ENCODE measurements around the gene SUGCT. TPM values are rescaled to one million over a fixed set of nuclear protein-coding genes. Genes with fewer than 3 reads are reported as not detected.

The SUGCT gene
- total and polyA plus RNA-seq, 2 of the 8 experiments (the other 6 are each of a cell fraction or from before 2014, with no cell fraction given): 2.8 to 5.4 TPM

DNA sequence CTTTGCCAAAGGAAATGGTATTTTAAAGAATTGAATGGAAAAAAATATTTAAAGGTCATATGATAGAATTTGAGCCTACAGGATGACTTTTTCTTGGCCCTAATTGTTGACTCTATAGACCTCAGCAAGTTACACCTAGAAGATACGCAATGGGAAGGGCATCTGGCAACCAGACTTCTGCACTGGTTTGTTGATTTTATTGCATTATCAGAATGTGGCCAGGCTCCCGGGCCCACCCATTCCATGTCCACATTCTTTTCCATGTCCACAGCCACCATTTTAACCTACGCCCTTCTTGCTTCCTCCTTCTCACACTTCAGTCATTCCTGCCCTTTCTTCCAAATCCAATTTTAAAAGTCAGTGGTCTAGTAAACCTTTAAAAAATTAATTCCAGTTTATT, 738.4 kb downstream of the SUGCT start:
- Histone ChIP-seq H2BK12ac (ENCODE audit: low read depth, low read length) (no peak overlapping the region), H3K4ac (replicated peaks; ENCODE audit: insufficient read length, low read depth, low read length) (no peak overlapping the region), H3K23me2 (ENCODE audit: low read depth, low read length) (no peaks in the 10 kb centered on the region), H3K9ac (replicated peaks in 1 of 4; ENCODE audit: extremely low read depth in 1 of 4, low read depth in 3 of 4, low read length in 3 of 4) (no peak overlapping the region), H4K91ac (replicated peaks; ENCODE audit: insufficient read length, low read length) (no peak overlapping the region), H2AK5ac (ENCODE audit: low read depth, low read length) (no peak overlapping the region), H2BK5ac (ENCODE audit: low read depth, low read length) (no peak overlapping the region), H3K14ac (ENCODE audit: insufficient read length) (no peak overlapping the region), H3K9me3 (ENCODE audit: insufficient read depth in 2 of 2, low read depth in 1 of 2, low read length in 1 of 2) (peaks cover 4 to 6% of the 10 kb centered on the region in 2 experiments; a peak in 2 of 4 replicates), H4K5ac (ENCODE audit: insufficient read length, low read depth, low read length) (no peak overlapping the region), H3K23ac (ENCODE audit: insufficient read length) (no peak overlapping the region), H3K36me3 (ENCODE audit: control insufficient read depth in 2 of 4, insufficient read depth in 4 of 4, low read length in 3 of 4) (no peaks in the 10 kb centered on the region), H3K79me1 (ENCODE audit: low read depth, low read length) (no peaks in the 10 kb centered on the region), H2BK120ac (replicated peaks; ENCODE audit: low read depth, low read length) (no peak overlapping the region), H3K79me2 (ENCODE audit: control insufficient read depth in 1 of 2, insufficient read depth in 2 of 2, low read length in 2 of 2) (no peaks in the 10 kb centered on the region), H3K4me1 (replicated peaks in 1 of 4; ENCODE audit: control insufficient read depth in 3 of 4, insufficient read depth in 4 of 4, low read length in 3 of 4) (no peaks in the 10 kb centered on the region), H4K20me1 (replicated peaks in 1 of 2; ENCODE audit: control insufficient read depth in 1 of 2, insufficient read depth in 2 of 2, low read length in 2 of 2) (no peaks in the 10 kb centered on the region), H3K56ac (replicated peaks; ENCODE audit: insufficient read length, low read depth, low read length) (no peak overlapping the region), H3K4me2 (ENCODE audit: insufficient read depth in 1 of 2, low read depth in 2 of 2, low read length in 2 of 2) (no peak overlapping the region), H4K8ac (ENCODE audit: extremely low read depth, insufficient read depth, low read length) (no peak overlapping the region), H3K27me3 (replicated peaks in 1 of 4; ENCODE audit: control insufficient read depth in 3 of 4, extremely low read depth in 1 of 4, insufficient read depth in 3 of 4, low read length in 3 of 4) (no peaks in the 10 kb centered on the region), H2BK15ac (ENCODE audit: low read length) (no peak overlapping the region), H2BK20ac (ENCODE audit: low read length) (no peak overlapping the region), H3K27ac (ENCODE audit: low read depth, low read length) (no peak overlapping the region), H2AFZ (ENCODE audit: low read length) (no peak overlapping the region), H3K18ac (ENCODE audit: extremely low read depth, low read length) (no peak overlapping the region), H3K4me3 (ENCODE audit: extremely low read depth in 1 of 4, insufficient read depth in 2 of 4, low read depth in 3 of 4, low read length in 4 of 4) (no peak overlapping the region)
- CTCF ChIA-PET (ENCODE audit: partially characterized antibody): no interaction called here
- FAIRE-seq: no peak
- DNase-seq (ENCODE audit: low read depth in 1 of 2, low spot score in 2 of 2): no peak
- POLR2A ChIA-PET (ENCODE audit: partially characterized antibody): no interaction called here
- TF ChIP-seq POU5F1 (IDR thresholded peaks at IDR 0.05; ENCODE audit: low read depth, low read length) (no peak), YY1 (IDR thresholded peaks at IDR 0.05; ENCODE audit: low read depth, low read length) (no peak), TAF7 (optimal IDR thresholded peaks at IDR 0.05; ENCODE audit: borderline replicate concordance, low read depth, low read length) (no peak), SRF (IDR thresholded peaks at IDR 0.05; ENCODE audit: low read depth, low read length) (no peak), BACH1 (IDR thresholded peaks at IDR 0.05; ENCODE audit: low read length) (no peak), HDAC2 (IDR thresholded peaks at IDR 0.05; ENCODE audit: borderline replicate concordance in 1 of 2, low read depth in 2 of 2, low read length in 2 of 2) (no peak), KDM5A (IDR thresholded peaks at IDR 0.05; ENCODE audit: low read length) (no peak), POLR2AphosphoS5 (IDR thresholded peaks at IDR 0.05; ENCODE audit: low read depth, low read length) (no peak)
- TF ChIP-seq, protein P1, sequence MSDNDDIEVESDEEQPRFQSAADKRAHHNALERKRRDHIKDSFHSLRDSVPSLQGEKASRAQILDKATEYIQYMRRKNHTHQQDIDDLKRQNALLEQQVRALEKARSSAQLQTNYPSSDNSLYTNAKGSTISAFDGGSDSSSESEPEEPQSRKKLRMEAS (IDR thresholded peaks at IDR 0.05): no peak
- 98% methylated on average over 3 of the region's 3 CpGs; no CpG with 5 or more reads in 1 of the 2 experiments for WGBS, 2 experiments (ENCODE audit: extremely low coverage in 1 of 2, insufficient coverage in 1 of 2, insufficient read length in 1 of 2, insufficient replicate concordance in 2 of 2, low coverage in 1 of 2, low lambda C conversion rate in 2 of 2, missing lambda C conversion rate in 1 of 2)
